ENCODE results near the gene USO1. TPM values are rescaled to one million over a fixed set of nuclear protein-coding genes. Genes with fewer than 3 reads are reported as not detected.

Gene USO1
- total and polyA plus RNA-seq, 2 of the 8 experiments (the other 6 are each of a cell fraction or from before 2014, with no cell fraction given) = 57.3 to 198 TPM

DNA sequence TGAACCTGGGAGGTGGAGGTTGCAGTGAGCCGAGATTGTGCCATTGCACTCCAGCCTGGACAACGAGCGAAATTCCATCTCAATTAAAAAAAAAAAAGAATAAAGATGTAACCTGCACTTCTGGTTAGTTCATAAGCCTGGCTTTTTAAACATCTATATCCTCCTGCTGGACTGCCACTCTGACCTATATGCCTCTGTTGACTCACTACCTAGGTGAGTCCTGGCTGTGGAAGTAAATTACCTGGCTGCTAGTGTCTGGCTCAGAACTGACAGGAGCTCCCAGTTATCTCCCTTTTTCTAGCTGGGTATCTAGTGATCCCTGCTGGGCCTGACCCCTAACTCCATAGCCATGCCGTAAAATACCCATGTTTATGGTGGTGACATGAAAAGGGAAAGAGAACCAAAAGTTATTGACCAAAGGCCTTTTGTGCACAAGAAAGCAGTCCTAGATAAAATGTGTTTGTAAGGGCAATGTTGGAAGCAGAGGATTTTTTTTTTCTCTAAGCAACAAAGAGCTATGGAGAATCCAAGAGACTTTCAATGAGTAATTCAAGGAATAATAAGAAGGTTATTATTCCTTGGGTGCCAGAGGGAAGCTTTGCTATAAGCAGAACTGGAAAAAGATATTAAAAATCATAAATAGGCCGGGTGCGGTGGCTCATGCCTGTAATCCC is 40.8 kb upstream of the USO1 start:
- no peak overlapping the region for H2BK5ac ChIP-seq (ENCODE audit: low read depth, low read length)
- H3K14ac ChIP-seq (ENCODE audit: insufficient read length) = no peak overlapping the region
- no peak overlapping the region for H2BK20ac ChIP-seq (ENCODE audit: low read length)
- no peak for FAIRE-seq
- H3K4me3 ChIP-seq (ENCODE audit: extremely low read depth in 1 of 4, insufficient read depth in 2 of 4, low read depth in 3 of 4, low read length in 4 of 4) = no peak overlapping the region
- no peak overlapping the region for H2BK12ac ChIP-seq (ENCODE audit: low read depth, low read length)
- H3K79me1 ChIP-seq (ENCODE audit: low read depth, low read length) = no peaks in the 10 kb centered on the region; the same call in 1 of the 2 replicates
- no peaks in the 10 kb centered on the region for H3K4me1 ChIP-seq (replicated peaks in 1 of 4; ENCODE audit: control insufficient read depth in 3 of 4, insufficient read depth in 4 of 4, low read length in 3 of 4)
- peaks cover 0 to 18% (median 6%) of the 10 kb centered on the region in 4 experiments; a peak in 3 of 8 replicates for H3K36me3 ChIP-seq (ENCODE audit: control insufficient read depth in 2 of 4, insufficient read depth in 4 of 4, low read length in 3 of 4)
- H4K8ac ChIP-seq (ENCODE audit: extremely low read depth, insufficient read depth, low read length) = no peak overlapping the region
- no peak overlapping the region for H3K9ac ChIP-seq (replicated peaks in 1 of 4; ENCODE audit: extremely low read depth in 1 of 4, low read depth in 3 of 4, low read length in 3 of 4)
- H3K4ac ChIP-seq (replicated peaks; ENCODE audit: insufficient read length, low read depth, low read length) = no peak overlapping the region
- H3K18ac ChIP-seq (ENCODE audit: extremely low read depth, low read length) = no peak overlapping the region
- no peak overlapping the region for H2BK15ac ChIP-seq (ENCODE audit: low read length)
- ChIA-PET CTCF (ENCODE audit: partially characterized antibody) (interaction anchor here (1.0 to 2.6 kb wide), 5 partner anchors 9 to 35 kb away, joined by 3 to 12 read pairs (median 6); partner anchors contain the start of gene G3BP2), POLR2A (ENCODE audit: partially characterized antibody) (interaction anchor here (0.7 to 2.7 kb wide), 8 partner anchors 10 to 64 kb away, joined by 3 to 7 read pairs (median 4); partner anchors contain the start of gene G3BP2)
- H3K4me2 ChIP-seq (ENCODE audit: insufficient read depth in 1 of 2, low read depth in 2 of 2, low read length in 2 of 2) = no peak overlapping the region
- H4K20me1 ChIP-seq (replicated peaks in 1 of 2; ENCODE audit: control insufficient read depth in 1 of 2, insufficient read depth in 2 of 2, low read length in 2 of 2) = no peaks in the 10 kb centered on the region
- H4K91ac ChIP-seq (replicated peaks; ENCODE audit: insufficient read length, low read length) = no peak overlapping the region
- H2AK5ac ChIP-seq (ENCODE audit: low read depth, low read length) = no peak overlapping the region
- H2BK120ac ChIP-seq (replicated peaks; ENCODE audit: low read depth, low read length) = no peak overlapping the region
- H3K27ac ChIP-seq (ENCODE audit: low read depth, low read length) = no peak overlapping the region
- peaks cover 0 to 34% of the 10 kb centered on the region in 2 experiments; a peak in 3 of 4 replicates for H3K79me2 ChIP-seq (ENCODE audit: control insufficient read depth in 1 of 2, insufficient read depth in 2 of 2, low read length in 2 of 2)
- H4K5ac ChIP-seq (ENCODE audit: insufficient read length, low read depth, low read length) = no peak overlapping the region
- no peaks in the 10 kb centered on the region for H3K23me2 ChIP-seq (ENCODE audit: low read depth, low read length)
- H3K9me3 ChIP-seq (ENCODE audit: insufficient read depth in 2 of 2, low read depth in 1 of 2, low read length in 1 of 2) = peaks cover 0 to 6% of the 10 kb centered on the region in 2 experiments; a peak in 1 of 4 replicates
- no peak overlapping the region for H2AFZ ChIP-seq (ENCODE audit: low read length)
- no peak overlapping the region for H3K23ac ChIP-seq (ENCODE audit: insufficient read length)
- DNase-seq (ENCODE audit: low read depth in 1 of 2, low spot score in 2 of 2) = no peak
- no peaks in the 10 kb centered on the region for H3K27me3 ChIP-seq (replicated peaks in 1 of 4; ENCODE audit: control insufficient read depth in 3 of 4, extremely low read depth in 1 of 4, insufficient read depth in 3 of 4, low read length in 3 of 4)
- H3K56ac ChIP-seq (replicated peaks; ENCODE audit: insufficient read length, low read depth, low read length) = no peak overlapping the region
- 94% methylated on average over 6 of the region's 6 CpGs; no CpG with 5 or more reads in 1 of the 2 experiments for WGBS, 2 experiments (ENCODE audit: extremely low coverage in 1 of 2, insufficient coverage in 1 of 2, insufficient read length in 1 of 2, insufficient replicate concordance in 2 of 2, low coverage in 1 of 2, low lambda C conversion rate in 2 of 2, missing lambda C conversion rate in 1 of 2)
- TF ChIP-seq CEBPB (IDR thresholded peaks at IDR 0.05; ENCODE audit: low read depth, low read length) (no peak), ASH2L (IDR thresholded peaks at IDR 0.05; ENCODE audit: low read length) (no peak), BRCA1 (IDR thresholded peaks at IDR 0.05; ENCODE audit: low read depth, low read length) (no peak), POLR2A (IDR thresholded peaks at IDR 0.05; ENCODE audit: control extremely low read depth in 1 of 2, low read depth in 2 of 2, low read length in 2 of 2) (no peak), HDAC2 (IDR thresholded peaks at IDR 0.05; ENCODE audit: borderline replicate concordance in 1 of 2, low read depth in 2 of 2, low read length in 2 of 2) (no peak), RXRA (IDR thresholded peaks at IDR 0.05; ENCODE audit: insufficient read depth, low read depth, low read length) (no peak), JUND (IDR thresholded peaks at IDR 0.05; ENCODE audit: low read length) (no peak), CBX8 (IDR thresholded peaks at IDR 0.05; ENCODE audit: borderline replicate concordance, low read depth, low read length) (no peak), FOSL1 (IDR thresholded peaks at IDR 0.05; ENCODE audit: insufficient read depth, low read depth, low read length) (no peak), RNF2 (IDR thresholded peaks at IDR 0.05; ENCODE audit: borderline replicate concordance, low read depth, low read length, missing control alignments, poor library complexity, severe bottlenecking) (no peak), RFX5 (IDR thresholded peaks at IDR 0.05; ENCODE audit: borderline replicate concordance, low read depth, low read length) (no peak), JUN (IDR thresholded peaks at IDR 0.05; ENCODE audit: low read depth, low read length) (no peak), MAFK (IDR thresholded peaks at IDR 0.05; ENCODE audit: low read depth, low read length) (no peak)
